GM12874 (cell line): ENCODE results near the gene PVR.

Experiments used
- TF ChIP-seq, protein P1 (sequence below): IDR thresholded peaks from 2 replicates; pipeline ENCODE4 v1.5.1; 2011; ENCODE audit warnings: low read depth, mild to moderate bottlenecking, control low read depth, low read length, moderate library complexity; ENCODE audit not compliant: insufficient read depth

Gene PVR

DNA sequence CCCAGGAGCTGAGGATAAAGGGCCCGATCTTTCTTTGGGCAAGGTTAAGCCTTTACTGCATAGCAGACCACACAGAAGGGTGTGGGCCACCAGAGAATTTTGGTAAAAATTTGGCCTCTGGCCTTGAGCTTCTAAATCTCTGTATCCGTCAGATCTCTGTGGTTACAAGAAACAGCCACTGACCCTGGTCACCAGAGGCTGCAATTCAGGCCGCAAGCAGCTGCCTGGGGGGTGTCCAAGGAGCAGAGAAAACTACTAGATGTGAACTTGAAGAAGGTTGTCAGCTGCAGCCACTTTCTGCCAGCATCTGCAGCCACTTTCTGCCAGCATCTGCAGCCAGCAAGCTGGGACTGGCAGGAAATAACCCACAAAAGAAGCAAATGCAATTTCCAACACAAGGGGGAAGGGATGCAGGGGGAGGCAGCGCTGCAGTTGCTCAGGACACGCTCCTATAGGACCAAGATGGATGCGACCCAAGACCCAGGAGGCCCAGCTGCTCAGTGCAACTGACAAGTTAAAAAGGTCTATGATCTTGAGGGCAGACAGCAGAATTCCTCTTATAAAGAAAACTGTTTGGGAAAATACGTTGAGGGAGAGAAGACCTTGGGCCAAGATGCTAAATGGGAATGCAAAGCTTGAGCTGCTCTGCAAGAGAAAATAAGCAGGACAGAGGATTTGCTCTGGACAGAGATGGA is 19.1 kb downstream of the PVR start:
- TF ChIP-seq, protein P1, sequence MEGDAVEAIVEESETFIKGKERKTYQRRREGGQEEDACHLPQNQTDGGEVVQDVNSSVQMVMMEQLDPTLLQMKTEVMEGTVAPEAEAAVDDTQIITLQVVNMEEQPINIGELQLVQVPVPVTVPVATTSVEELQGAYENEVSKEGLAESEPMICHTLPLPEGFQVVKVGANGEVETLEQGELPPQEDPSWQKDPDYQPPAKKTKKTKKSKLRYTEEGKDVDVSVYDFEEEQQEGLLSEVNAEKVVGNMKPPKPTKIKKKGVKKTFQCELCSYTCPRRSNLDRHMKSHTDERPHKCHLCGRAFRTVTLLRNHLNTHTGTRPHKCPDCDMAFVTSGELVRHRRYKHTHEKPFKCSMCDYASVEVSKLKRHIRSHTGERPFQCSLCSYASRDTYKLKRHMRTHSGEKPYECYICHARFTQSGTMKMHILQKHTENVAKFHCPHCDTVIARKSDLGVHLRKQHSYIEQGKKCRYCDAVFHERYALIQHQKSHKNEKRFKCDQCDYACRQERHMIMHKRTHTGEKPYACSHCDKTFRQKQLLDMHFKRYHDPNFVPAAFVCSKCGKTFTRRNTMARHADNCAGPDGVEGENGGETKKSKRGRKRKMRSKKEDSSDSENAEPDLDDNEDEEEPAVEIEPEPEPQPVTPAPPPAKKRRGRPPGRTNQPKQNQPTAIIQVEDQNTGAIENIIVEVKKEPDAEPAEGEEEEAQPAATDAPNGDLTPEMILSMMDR = no peak

DNA sequence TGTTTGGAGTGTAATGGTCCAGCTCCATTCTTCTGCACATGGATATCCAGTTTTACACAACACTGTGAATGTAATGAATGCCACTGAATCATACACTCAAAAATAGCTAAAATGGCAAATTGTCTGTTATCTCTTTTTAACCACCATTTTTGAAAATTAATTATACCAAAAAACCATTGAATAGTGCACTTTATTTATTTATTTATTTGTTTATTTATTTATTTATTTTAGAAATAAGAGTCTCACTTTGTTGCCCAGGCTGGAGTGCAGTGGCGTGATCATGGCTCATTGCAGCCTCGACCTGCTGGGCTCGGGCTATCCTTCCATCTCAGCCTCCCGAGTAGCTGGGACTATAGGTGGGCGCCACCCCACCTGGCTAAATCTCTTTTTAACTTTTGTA is 20.3 kb downstream of the PVR start:
- TF ChIP-seq, protein P1 = no peak

DNA sequence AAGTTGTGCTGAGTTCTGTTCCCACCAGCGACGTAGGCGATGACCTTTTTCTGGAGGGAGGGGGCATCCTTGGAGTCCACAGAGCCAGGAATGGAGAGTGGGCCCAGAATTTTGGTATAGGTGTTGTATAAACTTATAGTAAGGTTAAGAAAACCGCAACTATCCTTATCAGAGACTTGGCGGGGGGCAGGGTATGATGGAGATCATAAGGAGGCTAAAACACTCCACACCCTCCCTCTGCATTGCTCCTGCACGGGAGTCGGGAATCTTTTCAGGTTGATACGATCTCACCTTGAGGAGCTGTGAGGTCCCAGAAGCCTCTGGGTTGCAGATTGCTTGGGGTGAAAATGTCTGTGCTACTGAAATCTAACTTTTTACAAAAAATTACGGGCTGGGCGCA is 21.3 kb downstream of the PVR start:
- TF ChIP-seq, protein P1 = no peak

DNA sequence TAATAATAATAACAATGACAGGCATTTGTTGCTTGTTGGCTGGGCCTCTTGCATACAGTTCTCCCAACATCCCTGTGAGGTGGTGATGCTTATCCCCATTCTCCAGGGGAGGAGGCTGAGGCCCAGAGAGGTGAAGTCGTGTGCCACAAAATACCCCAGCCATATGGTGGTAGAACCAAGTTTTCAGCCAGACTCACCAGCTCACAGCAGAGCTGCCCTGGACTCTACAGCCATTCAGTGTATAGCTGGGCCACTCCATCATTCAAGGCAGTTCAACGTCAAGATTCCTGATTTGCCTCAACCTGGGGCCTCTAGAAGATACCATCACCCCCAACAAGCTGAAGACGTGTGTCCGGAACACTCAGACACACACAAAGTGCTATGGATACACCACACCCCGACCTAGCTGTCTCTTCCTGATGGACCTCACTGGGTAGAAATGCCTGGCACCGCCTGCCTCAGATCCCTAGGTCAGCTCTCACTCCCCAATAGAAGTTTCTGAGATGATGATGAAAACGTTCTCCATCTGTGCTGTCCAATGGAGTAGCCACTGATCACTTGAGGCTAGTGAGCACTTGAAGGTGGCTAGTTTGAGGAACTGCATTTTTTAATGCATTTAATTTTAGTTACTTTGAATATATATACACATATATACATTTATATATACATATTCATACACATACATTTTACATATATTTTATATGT is 23.3 kb downstream of the PVR start:
- TF ChIP-seq, protein P1 = no peak

DNA sequence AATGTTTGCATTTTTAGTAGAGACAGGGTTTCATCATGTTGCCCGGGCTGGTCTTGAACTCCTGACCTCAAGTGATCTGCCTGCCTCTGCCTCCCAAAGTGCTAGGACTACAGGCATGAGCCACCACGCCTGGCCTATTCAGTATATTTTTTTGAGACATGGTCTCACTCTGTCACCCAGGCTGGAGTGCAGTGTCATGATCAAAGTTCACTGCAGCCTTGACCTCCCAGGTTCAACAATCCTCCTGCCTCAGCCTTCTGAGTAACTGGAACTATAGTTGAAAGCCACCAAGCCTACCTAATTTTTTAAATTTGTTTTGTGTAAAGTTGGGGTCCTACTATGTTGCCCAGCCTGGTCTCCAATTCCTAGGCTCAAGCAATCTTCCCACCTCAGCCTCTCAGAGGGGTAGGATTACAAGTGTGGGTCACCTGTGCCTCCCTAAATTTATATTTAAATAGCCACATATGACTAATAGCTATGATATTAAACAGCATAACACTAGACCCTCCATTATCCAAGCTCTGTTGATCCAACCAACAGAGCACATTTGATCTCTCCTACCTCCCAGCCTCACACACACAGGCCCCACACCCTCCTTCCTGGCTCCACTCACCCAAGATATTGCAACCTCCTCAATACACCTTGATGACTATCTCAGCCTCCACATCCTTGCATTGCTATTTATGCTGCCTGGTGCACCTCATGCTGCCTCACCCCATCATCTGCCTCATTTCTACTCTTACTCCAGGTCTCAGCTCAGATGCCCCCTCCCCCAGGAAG is 25.5 kb downstream of the PVR start:
- TF ChIP-seq, protein P1 = no peak

DNA sequence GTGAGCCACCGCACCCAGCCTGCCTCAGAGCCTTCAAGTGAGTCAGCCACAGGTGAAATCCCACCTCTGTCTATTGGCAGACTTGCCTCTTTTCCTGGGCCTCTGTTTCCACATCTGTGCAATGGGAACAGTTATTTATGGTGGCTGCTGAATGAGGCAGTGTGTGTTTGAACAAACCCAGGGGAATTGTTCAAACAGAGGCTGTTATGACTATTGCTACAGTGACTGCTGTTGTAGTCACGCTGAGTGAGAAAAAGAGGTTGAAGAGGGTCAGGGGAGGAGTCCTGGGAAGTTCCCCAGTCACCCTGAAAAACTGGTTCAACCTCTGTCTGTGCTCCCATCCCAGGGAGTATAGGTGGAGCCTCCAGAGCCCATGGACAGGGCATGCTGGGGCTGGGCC is 27.7 kb downstream of the PVR start, which contains the start of gene CEACAM19:
Gene CEACAM19, plus strand, starts transcription at position 83 of the 400 bp plus-strand sequence. CDS start 450 bp downstream, outside the sequence.
- TF ChIP-seq, protein P1 = no peak

DNA sequence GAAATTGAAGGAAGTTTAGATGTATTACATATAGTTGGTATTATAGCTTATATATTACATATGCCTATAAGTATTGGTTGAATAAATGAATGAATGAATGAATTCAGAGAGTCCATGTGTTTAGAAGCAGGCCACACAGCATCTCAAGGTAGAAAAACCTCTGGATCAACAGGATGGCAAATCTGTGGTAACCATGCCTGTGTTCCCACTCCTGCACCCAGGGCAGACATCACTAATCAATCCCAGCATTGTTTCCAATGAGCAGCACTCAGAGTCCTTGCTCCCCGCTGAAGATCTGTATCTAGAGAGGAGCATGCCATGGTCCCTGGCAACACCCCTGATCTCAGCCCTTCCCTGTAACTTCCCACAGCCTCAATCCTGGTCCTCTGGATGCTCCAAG is 28.5 kb downstream of the PVR start:
- TF ChIP-seq, protein P1 = no peak
